K562 (cell line): ENCODE data around the gene SLC11A1. TPM values are rescaled to one million over a fixed set of nuclear protein-coding genes. Genes with fewer than 3 reads are reported as not detected.

Source experiments
- BCOR ChIP-seq: fragments of 450-650 bp; IDR thresholded peaks from 2 replicates; pipeline ENCODE4 v1.6.1; 2016
- BRD4 ChIP-seq: fragments of 200-600 bp; sonication (generic); IDR thresholded peaks from 2 replicates; pipeline ENCODE4 v1.6.1; 2017; ENCODE audit warnings: inconsistent platforms
- CREB3L1 ChIP-seq: fragments of 450-650 bp; IDR thresholded peaks from 2 replicates; pipeline ENCODE4 v1.6.1; 2014; ENCODE audit warnings: low read depth, mild to moderate bottlenecking, moderate library complexity, borderline replicate concordance
- CREB5 ChIP-seq: fragments of 250-450 bp; sonication (Bioruptor Pico); IDR thresholded peaks from 2 replicates; pipeline ENCODE4 v1.5.0; 2020; ENCODE audit warnings: mild to moderate bottlenecking
- ETV6 ChIP-seq, 3 experiments: fragments of 150-350 bp in 1 of 3; sonication (generic) in 1 of 3; formaldehyde crosslinking in 1 of 3; IDR thresholded peaks; 2 replicates each; pipeline versions ENCODE4 v1.6.1 to v1.8.0; 2014 to 2022; ENCODE audit warnings: borderline replicate concordance in 2 of 3, low read depth in 2 of 3, antibody characterized with exemption in 1 of 3, low read length in 1 of 3, mild to moderate bottlenecking in 1 of 3, missing genetic modification reagents in 1 of 3
- EWSR1 ChIP-seq: fragments of 450-650 bp; IDR thresholded peaks from 2 replicates; pipeline ENCODE4 v1.6.1; 2018; ENCODE audit warnings: borderline replicate concordance, mild to moderate bottlenecking, low read depth, moderate library complexity; ENCODE audit not compliant: partially characterized antibody
- FOXK2 ChIP-seq, 2 experiments: fragments of 450-650 bp; IDR thresholded peaks in 1 of 2; conservative IDR thresholded peaks in 1 of 2; 2 replicates each; pipeline ENCODE4 v1.6.1; 2016; ENCODE audit warnings: low read depth in 2 of 2, mild to moderate bottlenecking in 1 of 2
- GABPB1 ChIP-seq: sonication (generic); formaldehyde crosslinking; IDR thresholded peaks from 2 replicates; pipeline ENCODE4 v1.8.0; 2022; ENCODE audit warnings: mild to moderate bottlenecking, missing genetic modification reagents
- GTF2B ChIP-seq: IDR thresholded peaks from 2 replicates; pipeline ENCODE4 v1.6.1; 2011; ENCODE audit not compliant: insufficient read length; ENCODE audit errors: extremely low read depth
- HDAC6 ChIP-seq: IDR thresholded peaks from 2 replicates; pipeline ENCODE4 v1.6.1; 2012; ENCODE audit warnings: low read depth, mild to moderate bottlenecking, control low read depth, inconsistent platforms, low read length, moderate library complexity
- HOMEZ ChIP-seq: fragments of 250-450 bp; sonication (Bioruptor Pico); IDR thresholded peaks from 2 replicates; pipeline ENCODE4 v1.4.0; 2020; ENCODE audit warnings: mild to moderate bottlenecking, moderate library complexity
- IRF9 ChIP-seq: fragments of 450-650 bp; IDR thresholded peaks from 2 replicates; pipeline ENCODE4 v1.6.1; 2016; ENCODE audit warnings: missing biosample characterization, missing genetic modification characterization
- KDM4B ChIP-seq, 2 experiments: fragments of 450-650 bp in 1 of 2; sonication (generic) in 1 of 2; IDR thresholded peaks; 2 replicates each; pipeline ENCODE4 v1.6.1; 2016 to 2017; ENCODE audit warnings: borderline replicate concordance in 2 of 2, antibody characterized with exemption in 1 of 2, low read depth in 1 of 2, mild to moderate bottlenecking in 1 of 2
- TAF15 ChIP-seq: fragments of 200-400 bp; formaldehyde crosslinking; IDR thresholded peaks from 2 replicates; pipeline ENCODE4 v1.6.1; 2017; ENCODE audit warnings: mild to moderate bottlenecking, low read depth, low read length, moderate library complexity
- ZNF41 ChIP-seq: fragments of 250-450 bp; sonication (Bioruptor Pico); conservative IDR thresholded peaks from 2 replicates; pipeline ENCODE4 v1.4.0; 2020; ENCODE audit warnings: mild to moderate bottlenecking
- ZNF695 ChIP-seq: fragments of 450-650 bp; formaldehyde crosslinking; IDR thresholded peaks from 2 replicates; pipeline ENCODE4 v1.4.0; 2020; ENCODE audit warnings: mild to moderate bottlenecking, moderate library complexity
- polyA plus RNA-seq, 8 experiments: library from polyadenylated mRNA; depleted of rRNA in 4 of 8; stranded (reverse) in 5 of 8; unstranded in 3 of 8; fragments of >200 nt; fragmentation: Nextera tagmentation in 2 of 8; fragmentation: Illumina TruSeq in 1 of 8; extraction: Ambion mirVana in 2 of 8; extraction: Trizol in 1 of 8; gene quantifications; 2 replicates each; pipeline versions ENCODE4 v1.2.1 to v1.2.3, GENCODE V29; 2011 to 2014; ENCODE audit warnings: inconsistent platforms in 1 of 8, missing spikeins in 1 of 8
- total RNA-seq, 7 experiments: library from RNA; depleted of rRNA in 6 of 7; stranded (reverse); fragments of >200 nt in 6 of 7; fragmentation: Illumina TruSeq in 2 of 7; extraction: Trizol in 2 of 7; gene quantifications; 2 replicates each; pipeline versions ENCODE4 v1.2.1 to v1.2.3, GENCODE V29; 2011 to 2021; ENCODE audit warnings: low replicate concordance in 1 of 7
- TF ChIP-seq, protein P1 (sequence below): fragments of 450-650 bp; formaldehyde crosslinking; IDR thresholded peaks from 2 replicates; pipeline ENCODE4 v1.4.0; 2022; ENCODE audit warnings: missing genetic modification characterization
- TF ChIP-seq, protein P2 (sequence below): fragments of 200-800 bp; sonication (Bioruptor generic); IDR thresholded peaks from 2 replicates; pipeline ENCODE4 v1.6.1; 2017; ENCODE audit warnings: missing genetic modification characterization, missing compliant biosample characterization

SLC11A1 gene
- total and polyA plus RNA-seq, 9 of the 15 experiments (the other 6 are each of a cell fraction or from before 2014, with no cell fraction given): 0.35 to 1.6 (median 0.65) TPM

GRCh38 chr2:218368150-218368528, 13.9 kb upstream of the SLC11A1 start (continued):
- no peak for TF ChIP-seq ETV6 (IDR thresholded peaks at IDR 0.05; ENCODE audit: borderline replicate concordance in 1 of 2, low read depth in 2 of 2, low read length in 1 of 2)
- TF ChIP-seq ETV6 (CRISPR knock-in tag; IDR thresholded peaks at IDR 0.05; ENCODE audit: borderline replicate concordance): no peak
- no peak for TF ChIP-seq BRD4
- TF ChIP-seq GTF2B: no peak
- no peak for TF ChIP-seq GABPB1 (CRISPR knock-in tag)
- no peak for TF ChIP-seq EWSR1
- no peak for TF ChIP-seq ZNF695 (CRISPR knock-in tag)
- TF ChIP-seq TAF15: no peak
- TF ChIP-seq IRF9 (tag): no peak
- TF ChIP-seq HOMEZ (CRISPR knock-in tag): no peak
- TF ChIP-seq BCOR: peak; percentile 97
- TF ChIP-seq, protein P1, sequence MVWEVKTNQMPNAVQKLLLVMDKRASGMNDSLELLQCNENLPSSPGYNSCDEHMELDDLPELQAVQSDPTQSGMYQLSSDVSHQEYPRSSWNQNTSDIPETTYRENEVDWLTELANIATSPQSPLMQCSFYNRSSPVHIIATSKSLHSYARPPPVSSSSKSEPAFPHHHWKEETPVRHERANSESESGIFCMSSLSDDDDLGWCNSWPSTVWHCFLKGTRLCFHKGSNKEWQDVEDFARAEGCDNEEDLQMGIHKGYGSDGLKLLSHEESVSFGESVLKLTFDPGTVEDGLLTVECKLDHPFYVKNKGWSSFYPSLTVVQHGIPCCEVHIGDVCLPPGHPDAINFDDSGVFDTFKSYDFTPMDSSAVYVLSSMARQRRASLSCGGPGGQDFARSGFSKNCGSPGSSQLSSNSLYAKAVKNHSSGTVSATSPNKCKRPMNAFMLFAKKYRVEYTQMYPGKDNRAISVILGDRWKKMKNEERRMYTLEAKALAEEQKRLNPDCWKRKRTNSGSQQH (CRISPR knock-in tag): no peak
- TF ChIP-seq, protein P2, sequence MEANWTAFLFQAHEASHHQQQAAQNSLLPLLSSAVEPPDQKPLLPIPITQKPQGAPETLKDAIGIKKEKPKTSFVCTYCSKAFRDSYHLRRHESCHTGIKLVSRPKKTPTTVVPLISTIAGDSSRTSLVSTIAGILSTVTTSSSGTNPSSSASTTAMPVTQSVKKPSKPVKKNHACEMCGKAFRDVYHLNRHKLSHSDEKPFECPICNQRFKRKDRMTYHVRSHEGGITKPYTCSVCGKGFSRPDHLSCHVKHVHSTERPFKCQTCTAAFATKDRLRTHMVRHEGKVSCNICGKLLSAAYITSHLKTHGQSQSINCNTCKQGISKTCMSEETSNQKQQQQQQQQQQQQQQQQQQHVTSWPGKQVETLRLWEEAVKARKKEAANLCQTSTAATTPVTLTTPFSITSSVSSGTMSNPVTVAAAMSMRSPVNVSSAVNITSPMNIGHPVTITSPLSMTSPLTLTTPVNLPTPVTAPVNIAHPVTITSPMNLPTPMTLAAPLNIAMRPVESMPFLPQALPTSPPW (CRISPR knock-in tag): no peak; the same call in 1 of the 2 replicates
- TF ChIP-seq FOXK2 (conservative IDR thresholded peaks at IDR 0.05 in 1 of 2, IDR thresholded peaks at IDR 0.05 in 1 of 2; ENCODE audit: low read depth in 2 of 2): 0 out of 4 replicates have a peak, but pooled peaks of 1 of the 2 experiments have one; percentile 22
- TF ChIP-seq CREB3L1: no peak
- no peak for TF ChIP-seq HDAC6
- no peak for TF ChIP-seq ZNF41
- no peak for TF ChIP-seq CREB5 (CRISPR knock-in tag)
- no peak for TF ChIP-seq KDM4B (IDR thresholded peaks at IDR 0.05; ENCODE audit: borderline replicate concordance in 2 of 2, low read depth in 1 of 2)
